Muscle layer of colon (tissue), 2 donors: ENCODE results near the gene ZNF581.

Experiments used
- H3K27ac ChIP-seq: one replicate; pipeline ENCODE4 v1.7.0; 2013; ENCODE audit warnings: low read depth, mild to moderate bottlenecking, low read length, moderate library complexity
- H3K27me3 ChIP-seq, 2 donors: one replicate each; pipeline ENCODE4 v1.7.0; 2013; ENCODE audit warnings: low read length in 2 of 2, mild to moderate bottlenecking in 2 of 2; ENCODE audit not compliant: insufficient read depth in 2 of 2, control insufficient read depth in 1 of 2
- H3K36me3 ChIP-seq: one replicate; pipeline ENCODE4 v1.7.0; 2013; ENCODE audit warnings: mild to moderate bottlenecking, low read length; ENCODE audit not compliant: insufficient read depth
- H3K4me1 ChIP-seq: one replicate; pipeline ENCODE4 v1.7.0; 2013; ENCODE audit warnings: mild to moderate bottlenecking, low read length; ENCODE audit not compliant: insufficient read depth
- H3K4me3 ChIP-seq, 2 donors: one replicate each; pipeline ENCODE4 v1.7.0; 2013; ENCODE audit warnings: low read length in 2 of 2, low read depth in 1 of 2, mild to moderate bottlenecking in 1 of 2, moderate library complexity in 1 of 2
- H3K9ac ChIP-seq: one replicate; pipeline ENCODE4 v1.7.0; 2013; ENCODE audit warnings: low read length
- H3K9me3 ChIP-seq: one replicate; pipeline ENCODE4 v1.7.0; 2013; ENCODE audit warnings: mild to moderate bottlenecking, low read length
- donor health status: abdominal sarcoma.
- donor health status: Adenocarcinoma of cecum.

Gene ZNF581, protein sequence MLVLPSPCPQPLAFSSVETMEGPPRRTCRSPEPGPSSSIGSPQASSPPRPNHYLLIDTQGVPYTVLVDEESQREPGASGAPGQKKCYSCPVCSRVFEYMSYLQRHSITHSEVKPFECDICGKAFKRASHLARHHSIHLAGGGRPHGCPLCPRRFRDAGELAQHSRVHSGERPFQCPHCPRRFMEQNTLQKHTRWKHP

DNA sequence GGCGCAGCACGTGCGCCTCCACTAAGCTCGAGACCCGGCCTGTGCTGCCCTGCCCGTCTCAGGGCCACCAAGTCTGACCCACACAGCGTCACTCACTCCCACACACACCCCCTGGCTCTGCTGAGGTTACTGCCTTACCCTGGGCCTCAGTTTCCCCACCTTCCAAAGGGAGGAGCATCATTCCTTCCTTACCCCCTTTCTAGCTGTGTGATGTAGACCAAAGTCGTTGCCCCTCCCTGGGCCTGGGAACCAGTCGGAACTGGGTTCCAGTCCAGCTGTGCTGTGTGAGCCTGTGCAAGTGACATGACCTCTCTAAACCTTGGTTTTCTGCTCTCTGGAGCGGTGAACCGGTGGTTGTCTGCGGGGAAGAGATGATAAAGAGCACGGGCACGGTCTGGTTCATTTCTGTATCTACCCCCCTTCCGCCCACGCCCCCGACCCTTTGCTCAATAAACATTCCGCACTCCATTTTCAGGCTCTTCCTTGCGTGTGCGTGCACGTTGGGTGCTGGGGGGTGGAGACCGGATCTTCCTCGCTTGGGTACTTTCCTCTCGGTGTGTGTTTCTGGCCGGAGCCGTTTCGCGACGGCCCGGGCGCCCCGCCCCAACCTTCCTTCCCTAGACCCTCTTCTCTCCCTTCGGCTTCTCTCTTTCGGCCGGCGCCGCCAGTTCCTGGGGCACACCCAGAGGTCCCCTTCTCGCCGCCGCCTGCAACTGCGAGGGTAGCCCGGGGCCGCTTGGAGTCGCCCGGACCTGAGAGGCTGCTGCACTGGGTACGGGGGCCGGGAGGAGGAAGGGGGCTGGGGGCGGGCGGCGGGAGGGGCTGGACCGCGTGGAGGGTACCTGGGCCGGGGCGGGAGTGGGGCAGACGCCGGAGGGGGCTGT is at the start of gene ZNF581:
ZNF581 (plus strand) TSS at position 647 of the 884 bp plus-strand sequence. CDS start 923 bp downstream, outside the sequence.
- H3K9ac ChIP-seq = peak within 1 kb of the TSS; percentile 58
- peak within 1 kb of the TSS; percentile 78 to 95 for H3K4me3 ChIP-seq
- H3K27ac ChIP-seq = peak within 1 kb of the TSS; percentile 84
- no peaks in the 10 kb centered on the region for H3K9me3 ChIP-seq
- peaks cover 40% of the 10 kb centered on the region for H3K4me1 ChIP-seq
- H3K27me3 ChIP-seq = no peaks in the 10 kb centered on the region
- peaks cover 10% of the 10 kb centered on the region for H3K36me3 ChIP-seq

DNA sequence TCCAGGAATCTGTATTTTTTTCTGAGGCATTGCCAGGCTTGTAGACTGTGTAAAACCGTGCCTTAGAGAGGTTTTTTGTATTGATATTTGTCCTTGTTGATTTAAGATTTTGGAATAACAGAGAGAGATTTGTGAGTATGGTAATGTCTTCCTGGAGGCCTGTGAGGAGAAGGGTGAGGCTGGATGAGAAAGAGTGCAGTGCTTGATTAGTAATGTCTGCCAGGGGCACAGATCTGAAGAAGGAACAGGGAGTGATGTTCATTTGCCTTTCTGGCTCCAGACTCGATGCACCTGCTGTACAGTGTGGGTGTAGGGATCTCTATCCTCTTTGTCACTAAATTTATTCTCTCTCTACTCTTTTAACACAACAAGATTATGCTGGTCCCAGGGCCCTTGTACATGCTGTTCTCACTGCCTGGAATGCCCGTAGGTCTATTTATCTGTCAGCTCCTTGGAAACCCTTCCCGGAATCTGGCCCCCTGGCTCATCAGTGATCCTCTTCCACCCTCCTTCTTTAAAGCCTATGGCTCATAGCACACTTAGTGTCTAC is 48.4 kb upstream of the ZNF581 start:
- Histone ChIP-seq H3K4me3 (no peak overlapping the region), H3K9me3 (no peaks in the 10 kb centered on the region), H3K36me3 (peaks cover 27% of the 10 kb centered on the region), H3K27ac (no peak overlapping the region), H3K4me1 (peaks cover 8% of the 10 kb centered on the region), H3K9ac (no peak overlapping the region), H3K27me3 (no peaks in the 10 kb centered on the region)

DNA sequence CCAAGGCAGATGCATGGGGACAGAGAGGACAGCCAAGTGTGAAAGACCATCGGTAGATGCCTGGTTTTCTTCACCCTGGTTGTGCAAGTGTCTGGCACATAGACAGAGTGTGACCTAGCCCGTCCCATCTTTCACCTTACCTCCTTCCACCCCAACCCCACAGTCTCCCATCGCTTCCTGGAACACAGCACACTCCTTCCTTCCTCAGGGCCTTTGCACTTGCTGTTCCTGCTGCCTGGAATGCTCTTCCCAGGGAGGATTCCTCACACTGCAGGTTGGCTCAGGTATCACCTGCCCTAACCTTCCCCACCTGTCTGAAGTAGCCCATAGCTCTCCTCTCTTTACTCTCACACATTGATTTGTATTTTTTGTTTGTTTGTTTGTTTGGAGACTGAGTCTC is 47.1 kb upstream of the ZNF581 start:
- H3K36me3 ChIP-seq = peaks cover 25% of the 10 kb centered on the region

DNA sequence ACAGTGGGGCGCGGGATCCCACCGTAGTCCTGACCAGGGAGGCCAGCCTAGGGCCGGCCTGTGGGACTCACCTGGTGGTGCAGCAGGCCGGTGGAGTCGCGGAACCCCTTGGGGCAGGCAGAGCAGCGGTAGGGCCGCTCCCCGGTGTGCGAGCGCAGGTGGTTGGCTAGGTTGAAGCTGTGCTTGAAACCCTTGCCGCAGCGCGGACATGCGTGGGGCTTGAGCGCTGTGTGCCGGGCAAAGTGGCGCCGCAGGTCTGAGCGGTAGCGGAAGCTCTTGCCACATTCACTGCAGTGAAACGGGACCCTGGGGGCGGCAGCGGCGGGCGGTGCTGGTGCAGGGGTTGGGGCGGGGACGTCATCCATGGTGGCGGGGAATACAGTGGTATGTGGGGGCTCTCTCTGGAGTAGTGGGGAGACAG is 45.9 kb upstream of the ZNF581 start:
- H3K4me3 ChIP-seq = no peak overlapping the region
- H3K27ac ChIP-seq = no peak overlapping the region
- H3K9me3 ChIP-seq = no peaks in the 10 kb centered on the region
- H3K27me3 ChIP-seq = no peaks in the 10 kb centered on the region
- H3K36me3 ChIP-seq = peaks cover 20% of the 10 kb centered on the region
- H3K4me1 ChIP-seq = peaks cover 18% of the 10 kb centered on the region
- no peak overlapping the region for H3K9ac ChIP-seq

More for the DNA sequence above, 47.1 kb upstream of the ZNF581 start:
- Histone ChIP-seq H3K4me3 (no peak overlapping the region), H3K4me1 (peaks cover 15% of the 10 kb centered on the region), H3K27ac (no peak overlapping the region), H3K27me3 (no peaks in the 10 kb centered on the region), H3K9me3 (no peaks in the 10 kb centered on the region), H3K9ac (no peak overlapping the region)

DNA sequence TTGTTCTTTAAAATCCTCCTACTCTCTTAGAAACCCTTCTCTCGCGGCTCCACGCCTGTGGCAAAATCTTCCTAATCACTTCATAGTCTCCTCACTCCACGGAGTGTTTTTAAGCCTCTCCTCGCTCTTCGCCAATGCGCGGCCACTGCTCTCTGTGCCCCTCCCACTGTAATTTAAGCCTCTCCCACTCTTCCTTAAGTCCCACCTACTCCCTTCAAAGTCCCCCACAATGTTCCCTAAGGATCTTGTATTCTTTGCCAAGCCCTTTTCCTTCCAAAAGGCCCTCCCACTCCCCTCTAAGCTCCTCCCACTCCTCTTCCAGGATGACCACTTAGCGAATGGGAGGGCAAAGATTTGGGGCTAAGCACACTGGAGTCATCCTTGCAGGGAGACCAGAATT is 45.4 kb upstream of the ZNF581 start:
- Histone ChIP-seq H3K9ac (no peak overlapping the region), H3K27ac (no peak overlapping the region), H3K36me3 (peaks cover 20% of the 10 kb centered on the region)

DNA sequence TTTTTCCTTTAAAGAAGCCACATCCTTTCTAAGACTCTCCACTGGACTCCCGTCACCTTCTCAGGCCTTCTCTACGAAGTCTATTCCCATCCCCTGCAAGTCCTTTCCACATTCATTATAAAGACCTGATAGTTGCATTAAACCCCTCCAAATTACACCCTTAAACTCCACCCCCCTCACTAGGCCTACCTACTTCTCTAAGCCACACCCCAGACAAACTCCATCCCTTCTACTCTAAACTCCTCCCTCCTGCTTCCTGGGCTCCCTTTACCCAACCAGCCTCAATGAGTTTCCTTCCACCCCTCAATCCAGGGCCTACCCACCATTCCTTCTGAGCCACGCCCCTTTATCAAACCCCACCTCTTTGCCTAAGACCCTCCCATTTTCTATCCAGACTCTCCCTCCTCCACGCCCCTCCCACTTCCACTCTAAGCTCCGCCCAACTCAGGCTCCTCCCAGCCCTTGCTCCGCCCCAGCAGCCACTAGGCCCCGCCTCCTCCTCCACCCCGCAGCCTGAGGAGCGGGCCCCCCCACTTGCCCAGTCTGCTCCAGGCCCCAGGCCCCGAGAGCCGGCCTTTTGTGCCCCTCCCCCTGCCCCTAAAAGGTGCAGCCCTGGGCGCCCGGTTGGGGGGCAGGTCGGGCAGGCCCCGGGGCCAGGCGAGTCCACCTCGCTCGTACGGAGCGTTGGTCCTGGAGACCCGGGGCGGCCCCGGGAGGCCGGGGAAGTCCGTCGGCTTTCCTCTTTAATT is 44.6 kb upstream of the ZNF581 start:
- Histone ChIP-seq H3K9me3 (no peaks in the 10 kb centered on the region), H3K9ac (no peak overlapping the region), H3K27ac (peak overlapping the region; percentile 99), H3K27me3 (no peaks in the 10 kb centered on the region), H3K4me1 (peaks cover 18% of the 10 kb centered on the region), H3K4me3 (peak overlapping the region; percentile 75 to 91), H3K36me3 (peaks cover 20% of the 10 kb centered on the region)

More for the DNA sequence above, 45.4 kb upstream of the ZNF581 start:
- Histone ChIP-seq H3K4me1 (peaks cover 18% of the 10 kb centered on the region), H3K4me3 (no peak overlapping the region), H3K27me3 (no peaks in the 10 kb centered on the region), H3K9me3 (no peaks in the 10 kb centered on the region)

DNA sequence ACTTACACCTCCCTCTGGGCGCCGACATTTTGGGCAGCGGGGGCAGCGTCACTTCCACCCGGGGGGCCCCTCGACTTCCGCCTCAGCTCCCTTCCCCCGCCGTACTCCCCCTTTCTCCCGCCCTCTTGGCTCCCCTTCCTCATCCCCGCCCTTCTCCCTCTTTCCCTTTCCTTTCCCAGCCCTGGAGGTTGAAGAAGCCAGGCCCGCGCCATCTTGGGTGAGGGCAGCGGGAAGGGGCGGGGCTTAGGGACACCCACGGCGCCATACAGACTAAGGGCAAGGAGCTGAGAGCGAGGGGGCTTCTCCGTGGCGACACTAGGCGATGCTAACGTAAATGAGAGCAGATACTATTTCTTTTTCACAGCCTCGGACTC is 44.0 kb upstream of the ZNF581 start, which contains the start of gene FIZ1:
FIZ1 (minus strand) TSS at position 50 of the 374 bp plus-strand sequence. CDS start 1,652 bp downstream, outside the sequence.
- H3K9me3 ChIP-seq = no peaks in the 10 kb centered on the region
- no peaks in the 10 kb centered on the region for H3K27me3 ChIP-seq
- H3K36me3 ChIP-seq = peaks cover 20% of the 10 kb centered on the region
- H3K9ac ChIP-seq = peak within 1 kb of the TSS; percentile 61
- H3K4me1 ChIP-seq = peaks cover 18% of the 10 kb centered on the region
- peak within 1 kb of the TSS; percentile 91 to 95 for H3K4me3 ChIP-seq
- peak within 1 kb of the TSS; percentile 99 for H3K27ac ChIP-seq

DNA sequence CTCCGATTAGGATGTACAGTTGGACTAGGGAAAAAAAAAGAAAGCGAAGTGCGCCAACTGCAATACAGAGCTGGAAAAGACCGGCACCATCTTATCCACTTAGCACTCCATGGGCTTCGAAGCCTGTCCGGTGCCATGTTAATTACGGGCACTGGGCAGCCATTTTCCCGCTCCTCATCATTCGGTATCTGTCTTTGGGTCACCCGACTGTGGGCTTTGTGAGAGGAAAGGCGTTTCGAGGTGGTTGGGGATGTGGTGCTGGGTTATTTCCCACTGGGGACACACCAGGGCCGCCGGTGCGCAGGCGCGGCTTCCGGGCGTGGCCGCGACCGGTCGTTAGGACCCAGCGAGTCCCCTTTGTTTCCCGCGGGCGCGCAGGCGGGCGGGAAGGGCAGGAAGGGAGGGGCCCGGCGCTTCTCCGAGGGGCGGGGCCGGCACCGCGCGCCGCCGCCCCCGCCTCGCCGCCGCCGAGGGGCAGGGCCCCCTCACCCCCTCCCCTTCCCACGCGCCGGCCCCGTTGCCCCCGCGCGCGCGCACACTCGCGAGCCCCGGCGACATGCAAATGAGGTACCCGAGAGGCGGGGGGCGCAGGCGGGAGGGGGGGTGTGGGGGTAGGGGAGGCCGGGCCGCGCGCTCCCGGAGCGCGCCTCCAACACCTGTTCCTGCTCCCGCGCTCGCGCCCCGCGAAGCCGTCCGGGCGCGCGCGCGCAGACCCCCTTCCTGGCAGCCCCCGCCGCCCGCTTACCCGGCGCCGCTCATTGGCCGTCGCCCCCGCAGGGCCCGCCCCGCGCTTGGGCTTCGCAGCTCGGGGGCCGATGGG is 43.4 kb upstream of the ZNF581 start, which contains the start of gene ZNF524:
ZNF524 (plus strand) TSS at position 447 of the 820 bp plus-strand sequence. CDS start 1,825 bp downstream, outside the sequence.
- peaks cover 20% of the 10 kb centered on the region for H3K36me3 ChIP-seq
- H3K4me1 ChIP-seq = peaks cover 23% of the 10 kb centered on the region
- peak within 1 kb of the TSS; percentile 61 for H3K9ac ChIP-seq

DNA sequence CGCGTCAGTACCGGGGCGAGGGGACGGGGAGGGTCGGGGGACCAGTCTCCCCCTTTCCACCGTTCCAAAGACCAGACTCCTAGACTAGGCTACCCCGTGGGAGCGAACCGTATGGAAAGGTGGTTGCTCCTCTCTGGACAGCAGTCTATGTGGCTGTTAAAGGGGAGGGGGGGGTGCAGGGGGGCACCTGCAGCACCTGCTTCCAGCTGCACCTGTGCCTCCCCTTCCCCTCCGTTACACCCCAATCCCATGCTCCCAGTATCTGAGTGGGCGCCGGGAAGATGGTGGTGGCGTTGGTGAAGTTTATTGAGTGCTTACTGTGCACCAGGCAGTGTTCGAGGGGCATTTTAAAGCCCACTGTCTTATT is 42.8 kb upstream of the ZNF581 start:
- H3K9me3 ChIP-seq = no peaks in the 10 kb centered on the region
- H3K9ac ChIP-seq = peak overlapping the region; percentile 49
- no peaks in the 10 kb centered on the region for H3K27me3 ChIP-seq
- H3K4me3 ChIP-seq = peak overlapping the region; percentile 91 to 95
- H3K4me1 ChIP-seq = peaks cover 23% of the 10 kb centered on the region
- H3K36me3 ChIP-seq = peaks cover 14% of the 10 kb centered on the region
- peak overlapping the region; percentile 99 for H3K27ac ChIP-seq

More for the DNA sequence above, 43.4 kb upstream of the ZNF581 start, which contains the start of gene ZNF524:
- peak within 1 kb of the TSS; percentile 99 for H3K27ac ChIP-seq
- H3K27me3 ChIP-seq = no peaks in the 10 kb centered on the region
- no peaks in the 10 kb centered on the region for H3K9me3 ChIP-seq
- peak within 1 kb of the TSS; percentile 91 to 95 for H3K4me3 ChIP-seq

DNA sequence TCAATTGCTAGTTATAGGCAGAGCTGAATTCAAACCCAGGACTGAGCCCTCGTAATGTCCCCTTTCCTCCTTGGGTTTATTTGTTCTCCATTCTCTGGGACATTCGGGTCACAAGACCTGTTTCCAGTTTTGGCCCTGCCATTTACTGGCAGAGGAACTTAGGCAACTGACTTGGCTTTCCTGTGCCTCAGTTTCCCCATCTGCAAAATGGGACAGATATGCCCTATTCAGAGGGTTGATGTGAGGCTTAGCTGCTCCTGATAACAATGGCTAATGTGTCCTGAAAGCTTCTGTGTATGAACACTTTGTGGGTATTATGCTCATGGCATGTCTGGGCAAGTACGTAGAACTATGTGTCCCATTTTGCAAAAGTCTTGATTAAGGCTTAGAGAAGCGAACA is 42.4 kb upstream of the ZNF581 start:
- H3K4me3 ChIP-seq = peak overlapping the region; percentile 91 to 95
- peak overlapping the region; percentile 99 for H3K27ac ChIP-seq
- H3K9me3 ChIP-seq = no peaks in the 10 kb centered on the region
- peaks cover 23% of the 10 kb centered on the region for H3K4me1 ChIP-seq
- peak overlapping the region; percentile 49 for H3K9ac ChIP-seq
- H3K27me3 ChIP-seq = no peaks in the 10 kb centered on the region
- peaks cover 9% of the 10 kb centered on the region for H3K36me3 ChIP-seq
